Stimulated activated CD8-positive, alpha-beta memory T cell treated with anti-CD3 and anti-CD28 coated beads, Interleukin-12 subunit alpha, Interleukin-12 subunit beta, amount 100 ng/mL, for 24 hours (primary cell): ENCODE data around the gene PHF21A.

Experiments used
- DNase-seq: peaks from one replicate; pipeline ENCODE4 v3.0.0-alpha.2; 2020; ENCODE audit errors: extremely low read depth

Gene PHF21A

DNA sequence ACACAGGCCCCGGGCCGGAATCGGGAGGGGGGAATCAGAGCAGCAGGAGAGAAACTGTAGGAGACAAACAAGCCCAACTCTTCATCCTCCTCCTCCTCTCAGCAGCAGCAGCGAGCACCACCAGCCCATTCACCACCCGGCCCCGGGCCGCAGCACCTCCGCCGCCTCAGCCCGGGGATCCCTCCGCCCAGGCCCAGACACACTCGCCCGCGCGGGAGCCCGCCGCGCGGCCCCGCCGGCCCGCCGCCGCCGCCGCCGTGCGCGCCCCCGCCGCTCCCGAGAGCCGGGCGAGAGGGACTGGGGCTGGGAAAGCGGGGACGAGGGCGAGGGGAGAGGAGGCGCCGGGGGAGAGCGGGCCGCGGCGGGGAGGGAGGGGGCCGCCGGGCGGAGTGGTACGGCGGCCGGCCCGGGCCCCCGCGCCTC, at the start of gene PHF21A:
Gene PHF21A (minus strand): TSS at position 154 of the 423 bp plus-strand sequence. CDS start 37,235 bp downstream, outside the sequence.
- DNase-seq = peak; percentile 70

GRCh38 chr11:46170797-46171196, 49.5 kb upstream of the PHF21A start:
- no peak for DNase-seq

DNA sequence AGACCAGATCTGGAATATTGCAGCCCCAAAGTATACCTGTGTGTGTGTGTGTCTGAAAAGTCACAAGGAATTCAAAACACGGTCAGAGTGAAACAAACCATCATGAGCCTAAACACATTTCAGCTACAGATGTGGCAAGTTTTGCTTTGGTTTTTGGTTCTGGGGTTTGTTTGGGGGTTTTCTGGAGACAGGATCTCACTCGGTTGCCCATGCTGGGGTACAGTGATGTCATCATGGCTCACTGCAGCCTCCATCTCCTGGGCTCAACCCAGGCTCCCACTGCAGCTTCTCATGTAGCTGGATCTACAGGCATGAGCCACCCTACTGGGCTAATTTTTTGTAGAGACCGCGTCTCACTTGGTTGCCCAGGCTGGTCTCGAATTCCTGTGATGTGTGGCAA, 41.4 kb upstream of the PHF21A start:
- no peak for DNase-seq

- DNase-seq = no peak
These were observed 39.9 kb upstream of the PHF21A start for GRCh38 chr11:46161201-46161600.

DNA sequence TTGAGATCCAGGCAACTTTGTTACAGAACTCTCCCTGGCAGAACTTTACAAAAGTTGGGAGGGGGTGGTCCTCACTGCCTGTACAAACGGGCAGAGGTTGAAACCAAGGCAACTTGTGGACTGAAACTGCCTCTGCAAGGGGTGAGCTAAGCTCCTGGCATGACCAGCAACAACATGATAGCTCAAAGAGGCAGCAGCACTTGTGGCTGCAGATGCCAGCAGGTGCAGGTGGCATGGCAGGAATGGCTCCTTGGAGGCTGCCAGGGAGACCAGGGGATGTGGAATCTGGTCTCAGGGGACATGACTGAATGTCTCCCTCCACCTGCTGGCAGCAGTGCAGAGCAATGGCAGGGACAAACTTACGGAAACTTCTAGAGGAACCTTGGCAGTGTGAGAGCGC, 38.8 kb upstream of the PHF21A start:
- DNase-seq = no peak

- no peak for DNase-seq
These were observed 38.4 kb upstream of the PHF21A start for GRCh38 chr11:46159680-46160079.

DNA sequence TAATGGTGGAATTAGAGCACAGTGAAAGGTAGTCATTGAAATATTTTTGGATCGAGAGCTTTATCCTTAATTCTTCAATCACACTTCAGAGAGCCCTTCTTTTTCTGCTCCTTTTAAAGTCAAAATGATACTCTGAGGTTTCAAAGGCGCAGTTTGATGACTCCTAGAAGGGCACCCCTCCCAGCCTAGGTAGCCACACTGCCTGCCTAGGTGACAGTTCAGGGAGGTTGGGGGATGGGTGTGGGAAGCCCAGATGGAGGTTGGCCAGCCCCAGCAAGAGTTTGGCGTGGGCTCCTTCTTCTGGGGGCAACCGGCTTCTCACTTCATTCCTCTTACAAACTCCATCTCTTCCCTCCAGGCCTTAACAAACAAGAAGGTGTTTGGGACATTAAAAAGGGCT, 28.6 kb upstream of the PHF21A start:
- no peak for DNase-seq

DNA sequence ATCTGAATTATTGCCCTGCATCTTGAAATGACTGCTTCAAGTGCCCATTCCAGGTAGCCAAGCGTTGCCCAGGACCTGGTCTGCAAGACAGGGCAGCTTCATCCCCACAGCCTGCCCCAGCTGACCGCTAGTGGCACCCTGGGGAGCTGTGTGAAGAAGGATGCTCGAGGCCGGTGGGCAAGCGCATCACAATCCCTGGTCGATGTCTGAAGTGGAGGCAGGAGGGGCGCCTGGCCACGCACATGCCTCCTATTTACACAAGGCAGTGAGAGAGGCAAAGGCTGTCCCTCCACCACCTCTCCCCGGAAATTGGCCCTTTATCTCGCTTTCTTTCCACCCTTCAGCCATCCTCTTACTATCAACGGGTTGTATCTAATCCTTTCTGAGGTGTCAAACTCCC, 28.1 kb upstream of the PHF21A start:
- DNase-seq = no peak

DNA sequence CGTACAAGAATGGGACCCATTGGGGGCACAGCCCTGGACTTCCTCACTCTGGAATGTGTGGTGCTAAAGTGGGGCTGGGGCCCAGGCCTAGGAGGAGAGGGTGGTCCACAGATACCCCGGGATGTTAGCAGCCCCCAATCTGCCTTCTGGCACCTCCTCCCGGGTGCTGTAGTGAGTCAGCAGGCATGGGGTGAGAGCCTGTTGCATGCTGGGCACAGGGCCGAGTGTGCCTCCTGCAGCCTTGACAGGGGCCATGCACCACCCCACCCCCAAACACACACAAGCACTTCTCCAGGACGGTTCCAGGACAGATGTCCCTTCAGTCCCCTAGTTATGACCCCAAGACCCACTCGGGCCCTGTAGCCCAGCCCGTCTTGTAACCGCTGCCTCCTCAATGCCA, 23.5 kb upstream of the PHF21A start:
- DNase-seq = no peak

GRCh38 chr11:46143049-46143806, 22.0 kb upstream of the PHF21A start:
- no peak for DNase-seq

- no peak for DNase-seq
These were observed 21.3 kb upstream of the PHF21A start for GRCh38 chr11:46142561-46142960.

- no peak for DNase-seq
These were observed 20.3 kb upstream of the PHF21A start for GRCh38 chr11:46141597-46141996.

DNA sequence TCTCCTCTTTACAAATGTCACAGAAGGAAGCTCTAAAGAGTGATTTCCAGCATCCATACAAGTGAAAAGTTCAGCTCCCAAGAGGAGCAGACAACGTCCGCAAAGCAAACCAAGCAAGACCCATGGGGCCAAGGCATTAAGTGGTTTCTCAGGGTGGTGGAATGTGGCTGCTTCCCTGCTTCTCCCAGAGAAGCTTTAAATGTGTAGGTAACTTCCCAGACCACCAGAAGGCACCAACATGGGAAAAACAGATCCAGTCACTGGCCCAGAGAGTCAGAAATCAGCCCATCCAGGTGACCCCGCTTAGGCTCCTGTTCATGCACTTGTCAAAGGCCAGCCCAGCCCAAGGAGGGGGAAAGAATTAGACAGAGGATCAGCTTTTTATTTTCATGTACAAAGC, 13.3 kb upstream of the PHF21A start:
- DNase-seq = no peak

DNA sequence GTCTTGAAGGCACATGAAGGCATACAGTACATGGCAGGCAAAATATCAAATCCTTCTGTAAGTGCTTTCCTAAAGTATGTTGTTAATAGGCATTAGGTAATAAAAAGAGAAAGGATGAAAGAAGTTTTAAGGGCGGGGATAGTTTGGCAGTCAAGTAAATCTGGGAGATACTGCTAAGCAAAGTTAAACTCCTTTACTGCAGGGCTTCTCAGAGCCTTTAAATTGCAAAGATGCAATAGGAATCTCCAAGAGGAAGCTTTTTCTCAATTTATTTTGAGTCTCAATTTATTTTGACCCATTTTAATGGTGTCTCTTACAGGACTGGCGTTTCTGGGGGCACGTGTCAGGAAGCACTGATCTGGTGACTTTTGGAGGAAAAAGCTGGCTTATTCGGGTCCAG, 12.8 kb upstream of the PHF21A start:
- DNase-seq = no peak

DNA sequence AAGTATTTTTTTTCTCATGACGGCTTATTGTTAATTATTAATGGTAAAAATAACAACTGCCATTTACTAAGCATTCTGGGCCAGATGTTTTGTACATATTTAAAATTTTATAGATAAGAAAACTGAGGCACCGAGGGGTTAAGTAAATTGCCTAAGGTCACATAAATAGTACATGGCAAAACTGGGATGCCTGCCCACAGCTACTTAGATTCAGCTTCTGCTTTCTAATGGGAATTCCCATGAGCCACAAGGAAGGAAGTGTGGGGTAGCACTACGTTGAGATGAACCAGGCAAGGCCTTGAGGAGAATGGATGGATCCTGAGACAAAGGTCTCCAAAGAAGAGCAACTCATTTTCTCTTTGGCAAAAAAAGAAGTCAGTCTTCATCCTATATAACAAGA, 11.9 kb upstream of the PHF21A start:
- DNase-seq = no peak

DNA sequence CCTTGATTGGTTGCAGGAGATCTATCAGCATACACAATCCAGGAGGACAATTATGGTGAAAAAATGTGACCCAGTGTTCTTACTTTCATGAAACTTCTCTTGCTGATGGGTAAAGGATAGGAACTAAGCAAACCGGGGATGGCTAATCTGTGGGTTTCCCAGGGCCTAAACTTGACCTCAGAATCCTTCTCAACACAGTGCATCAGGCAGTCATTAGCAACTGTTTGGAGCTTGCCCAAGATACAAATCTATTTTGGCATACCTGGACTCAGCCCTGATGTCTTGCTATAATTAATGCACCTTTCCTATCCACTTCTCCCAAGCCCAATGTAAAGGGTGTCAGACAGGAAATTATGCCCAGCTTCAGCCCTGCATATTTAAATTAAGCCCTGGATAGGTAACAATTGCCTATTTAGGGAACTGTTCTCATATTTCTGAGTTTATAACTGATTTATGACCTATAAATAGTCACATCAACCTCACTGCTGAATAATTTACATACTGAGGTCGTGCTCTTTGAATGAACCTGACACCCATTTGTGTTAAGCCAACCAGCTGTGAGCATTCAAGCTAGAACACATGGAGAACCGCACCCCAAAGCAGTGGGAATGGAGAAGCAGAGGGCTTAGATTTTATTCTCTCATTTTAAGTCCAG, 9.2 kb upstream of the PHF21A start:
- no peak for DNase-seq

DNA sequence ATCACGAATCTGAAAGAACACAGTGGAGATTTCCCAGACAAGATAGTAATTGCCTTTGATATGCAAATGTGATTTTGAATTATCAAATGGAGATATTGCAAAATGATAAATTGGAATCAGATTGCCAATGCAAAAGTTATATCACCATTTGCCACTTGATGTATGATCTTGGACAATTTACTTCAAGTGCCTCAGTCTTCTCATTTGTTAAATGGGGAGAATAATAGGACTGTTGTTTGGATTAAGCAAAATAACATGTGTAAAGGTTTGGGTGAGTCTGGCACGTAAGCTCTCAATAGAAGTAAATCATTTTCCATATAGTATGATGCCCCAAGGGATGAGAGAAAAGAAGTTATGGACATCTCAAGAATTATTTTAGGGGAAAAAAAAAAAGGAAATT, 7.9 kb upstream of the PHF21A start:
- no peak for DNase-seq

DNA sequence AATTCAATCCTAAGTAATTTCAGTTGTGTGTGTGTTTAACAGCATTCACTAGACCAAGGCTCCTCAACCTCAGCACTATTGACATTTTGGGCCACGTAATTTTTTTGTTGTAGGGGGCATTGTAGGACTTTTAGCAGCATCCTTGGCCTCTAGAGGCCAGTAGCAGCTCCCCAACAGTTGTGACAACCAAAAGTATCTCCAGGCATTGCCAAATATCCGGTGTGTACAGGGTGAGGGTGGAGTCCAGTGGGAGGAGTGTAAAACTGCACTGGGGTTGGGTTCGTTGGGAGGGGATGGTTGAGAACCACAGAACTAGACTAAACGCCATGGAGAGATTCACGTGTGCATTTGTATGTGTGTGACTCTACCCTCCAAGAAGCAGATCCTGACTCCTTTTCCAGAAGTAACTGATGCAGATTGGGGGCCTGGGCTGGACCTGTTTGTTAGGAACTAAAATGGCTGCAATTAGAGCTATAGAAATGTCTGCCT, 5.9 kb upstream of the PHF21A start:
- no peak for DNase-seq

- DNase-seq = no peak
These were observed 4.0 kb upstream of the PHF21A start for GRCh38 chr11:46125284-46125683.

- no peak for DNase-seq
These were observed 1.9 kb upstream of the PHF21A start for GRCh38 chr11:46122945-46123715.

- DNase-seq = no peak
These were observed 647 bp upstream of the PHF21A start for GRCh38 chr11:46121724-46122477.
